Stimulated activated CD4-positive, alpha-beta T cell treated with anti-CD3 and anti-CD28 coated beads, Interleukin-1b, Interleukin-23, amount 100 ng/mL, for 4 hours (primary cell): ENCODE data around the gene TAS2R40.

Experiments used
- DNase-seq, 2 donors: peaks; one replicate each; pipeline ENCODE4 v3.0.0-alpha.2; 2020; ENCODE audit warnings: low read depth in 2 of 2

The TAS2R40 gene

DNA sequence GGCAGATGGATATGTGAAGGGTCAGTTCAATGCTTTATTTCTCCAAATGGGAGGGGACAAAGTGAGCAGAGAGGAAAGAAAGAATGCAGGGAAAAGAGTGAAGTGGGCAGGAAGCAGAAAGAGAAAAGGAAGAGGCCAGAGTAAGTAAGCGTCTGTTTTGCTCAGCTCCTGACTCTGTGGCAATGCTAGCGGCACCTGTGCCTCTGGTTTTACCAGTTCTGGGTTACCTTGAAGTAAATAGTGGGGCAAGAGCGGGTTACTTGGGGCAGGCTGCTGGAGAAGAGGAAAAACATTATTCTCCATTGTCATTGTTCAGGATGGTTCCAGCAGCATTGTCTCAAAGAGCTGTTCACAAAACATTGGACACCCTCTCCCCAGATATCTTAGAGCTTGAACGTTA lies 1.9 kb downstream of the TAS2R40 start:
- no peak for DNase-seq

DNA sequence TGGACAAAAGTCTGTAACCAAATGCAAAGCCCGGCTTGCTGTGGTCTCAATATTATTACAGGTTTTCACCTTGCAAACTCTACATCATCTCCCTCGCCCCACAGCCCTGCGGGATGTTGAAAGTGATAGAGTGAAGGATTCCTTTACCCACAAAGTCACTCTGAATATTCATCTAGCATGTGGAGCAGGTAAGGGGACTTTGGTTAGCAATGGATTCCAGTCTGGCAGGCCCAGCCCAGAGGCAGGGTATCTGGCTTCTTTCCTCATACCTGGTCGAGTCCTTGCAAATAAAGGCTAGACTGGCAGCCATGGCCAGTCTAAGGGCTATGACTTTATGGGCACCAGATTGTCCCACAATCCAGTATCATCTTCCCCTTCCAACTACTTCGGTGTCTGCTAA lies 3.2 kb downstream of the TAS2R40 start:
- DNase-seq = no peak

DNA sequence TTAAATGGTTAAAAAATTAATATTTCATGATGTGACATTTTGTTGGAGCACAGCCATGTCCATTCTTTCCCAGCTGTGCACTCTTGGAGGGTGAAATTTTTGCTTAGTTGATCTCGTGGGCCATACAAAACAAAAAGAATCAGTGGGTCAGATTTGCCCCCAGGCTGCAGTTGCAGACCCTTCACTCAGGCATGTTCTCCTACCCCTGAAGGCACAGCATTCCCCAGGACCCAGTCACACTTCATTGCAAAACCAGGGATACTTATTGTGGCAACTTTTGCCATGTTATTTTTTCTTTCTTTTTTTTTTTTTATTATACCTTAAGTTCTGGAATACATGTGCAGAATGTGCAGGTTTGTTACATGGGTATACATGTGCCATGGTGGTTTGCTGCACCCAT lies 6.0 kb downstream of the TAS2R40 start:
- DNase-seq = no peak

DNA sequence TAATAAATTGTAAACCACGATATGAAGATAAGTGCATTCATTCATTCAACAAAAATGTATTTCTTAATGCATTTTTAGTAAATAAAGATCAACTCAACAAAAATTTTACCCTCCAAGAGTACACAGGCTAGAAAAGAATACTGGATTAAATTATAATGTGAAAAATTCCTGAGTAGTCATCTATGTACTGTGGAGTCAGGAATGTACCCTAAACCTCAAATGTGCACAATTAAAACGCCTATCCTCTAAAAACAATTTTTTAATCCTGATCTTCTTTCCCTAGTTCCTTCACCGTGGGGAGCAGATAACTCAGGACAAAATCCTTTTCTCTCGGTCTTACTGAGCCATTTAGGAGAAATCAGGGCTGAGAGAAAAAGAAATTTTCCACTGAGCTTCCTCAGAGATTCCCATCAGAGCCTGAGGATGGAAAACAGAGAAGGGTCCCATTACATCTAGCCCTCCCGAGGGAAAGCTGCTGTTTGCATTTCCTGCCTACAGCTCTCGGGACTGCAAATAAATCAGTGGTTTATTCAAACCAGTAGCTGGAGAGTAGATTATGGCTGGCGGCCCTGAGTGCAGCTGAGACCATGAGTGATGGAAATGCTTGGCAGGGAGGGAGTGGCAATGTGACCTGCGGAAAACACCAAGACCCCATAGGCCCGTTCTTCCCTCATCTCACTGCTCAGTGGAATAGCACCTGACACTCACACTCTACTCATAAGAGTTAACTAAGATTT lies 7.4 kb downstream of the TAS2R40 start:
- no peak for DNase-seq

DNA sequence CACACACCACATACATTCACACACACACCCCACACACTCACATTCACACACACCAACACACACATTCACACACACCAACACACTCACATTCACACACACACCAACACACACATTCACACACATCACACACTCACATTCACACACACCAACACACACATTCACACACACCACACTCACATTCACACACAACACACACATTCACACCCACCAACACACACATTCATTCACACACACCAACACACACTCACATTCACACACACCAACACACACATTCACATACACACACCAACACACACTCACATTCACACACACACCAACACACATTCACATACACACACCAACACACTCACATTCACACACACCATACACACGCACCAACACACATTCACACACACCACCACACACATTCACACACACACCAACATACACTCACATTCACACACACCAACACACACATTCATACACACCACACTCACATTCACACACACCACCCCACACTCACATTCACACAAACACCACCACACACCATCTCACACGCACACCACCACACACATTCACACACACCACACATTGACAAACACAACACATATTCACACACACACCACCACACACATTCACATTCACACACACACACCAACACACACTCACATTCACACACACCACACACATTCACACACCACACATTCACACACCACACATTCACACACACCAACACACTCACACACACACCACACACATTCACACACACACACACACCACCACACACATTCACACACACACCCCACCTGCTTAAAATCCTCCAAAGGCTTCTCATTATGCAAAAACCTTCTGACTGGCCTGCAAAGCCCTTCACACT lies 9.0 kb downstream of the TAS2R40 start:
- DNase-seq = no peak

DNA sequence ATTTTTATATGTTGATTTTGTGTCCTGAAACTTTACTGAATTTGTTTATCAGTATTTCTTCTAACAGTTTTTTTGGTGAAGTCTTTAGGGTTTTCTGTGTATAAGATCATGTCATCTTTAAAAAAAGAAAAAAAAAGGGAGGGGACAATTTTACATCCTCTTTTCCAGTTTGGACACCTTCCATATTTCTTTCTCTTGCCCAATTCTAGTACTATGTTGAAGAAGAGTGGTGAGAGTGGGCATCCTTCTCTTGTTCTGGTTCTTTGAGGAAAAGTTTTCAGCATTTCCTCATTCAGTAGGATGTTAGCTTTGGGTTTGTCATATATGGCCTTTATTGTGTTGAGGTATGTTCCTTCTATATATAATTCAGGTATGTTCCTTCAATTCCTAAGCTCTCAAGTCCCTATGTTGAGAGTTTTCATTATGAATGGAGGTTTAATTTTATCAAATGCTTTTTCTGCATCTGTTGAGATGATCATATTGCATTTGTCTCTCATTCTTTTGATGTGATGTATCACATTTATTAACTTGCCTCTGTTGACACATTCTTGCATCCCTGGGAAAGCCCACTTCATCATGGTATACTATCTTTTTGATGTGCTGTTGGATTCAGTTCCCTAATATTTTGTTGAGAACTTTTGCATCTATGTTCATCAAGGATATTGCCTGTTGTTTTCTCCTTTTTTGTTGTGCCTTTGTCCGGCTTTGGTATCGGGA lies 12.1 kb downstream of the TAS2R40 start:
- DNase-seq = no peak

DNA sequence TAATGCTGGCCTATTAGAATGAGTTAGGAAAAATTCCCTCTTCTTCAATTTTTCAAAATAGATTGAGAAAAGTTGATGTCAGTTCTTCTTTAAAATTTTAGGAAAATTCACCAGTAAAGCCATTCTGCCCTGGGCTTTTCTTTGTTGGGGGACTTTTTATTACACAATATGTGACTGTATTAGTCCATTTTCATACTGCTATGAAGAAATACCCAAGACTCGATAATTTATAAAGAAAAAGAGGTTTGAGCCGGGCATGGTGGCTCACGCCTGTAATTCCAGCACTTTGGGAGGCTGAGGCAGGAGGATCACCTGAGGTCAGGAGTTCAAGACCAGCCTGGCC lies 12.7 kb downstream of the TAS2R40 start:
- no peak for DNase-seq

DNA sequence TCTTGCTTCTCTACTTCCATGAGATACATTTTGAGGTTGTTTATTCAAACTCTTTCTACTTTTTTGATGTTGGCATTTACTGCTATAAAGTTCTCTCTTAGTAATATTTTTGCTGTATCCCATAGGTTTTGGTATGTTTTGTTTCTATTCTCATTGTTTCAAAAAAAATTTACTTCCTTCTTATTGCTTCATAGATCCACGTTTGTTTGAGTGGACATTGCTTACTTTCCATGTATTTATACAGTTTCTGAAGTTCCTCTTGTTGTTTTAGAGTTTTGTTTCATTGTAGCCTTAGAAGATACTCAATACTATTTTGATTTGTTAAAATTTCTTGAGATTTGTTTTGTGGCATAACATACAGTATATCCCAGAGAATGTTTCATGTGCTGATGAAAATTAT lies 13.7 kb downstream of the TAS2R40 start:
- DNase-seq = no peak

DNA sequence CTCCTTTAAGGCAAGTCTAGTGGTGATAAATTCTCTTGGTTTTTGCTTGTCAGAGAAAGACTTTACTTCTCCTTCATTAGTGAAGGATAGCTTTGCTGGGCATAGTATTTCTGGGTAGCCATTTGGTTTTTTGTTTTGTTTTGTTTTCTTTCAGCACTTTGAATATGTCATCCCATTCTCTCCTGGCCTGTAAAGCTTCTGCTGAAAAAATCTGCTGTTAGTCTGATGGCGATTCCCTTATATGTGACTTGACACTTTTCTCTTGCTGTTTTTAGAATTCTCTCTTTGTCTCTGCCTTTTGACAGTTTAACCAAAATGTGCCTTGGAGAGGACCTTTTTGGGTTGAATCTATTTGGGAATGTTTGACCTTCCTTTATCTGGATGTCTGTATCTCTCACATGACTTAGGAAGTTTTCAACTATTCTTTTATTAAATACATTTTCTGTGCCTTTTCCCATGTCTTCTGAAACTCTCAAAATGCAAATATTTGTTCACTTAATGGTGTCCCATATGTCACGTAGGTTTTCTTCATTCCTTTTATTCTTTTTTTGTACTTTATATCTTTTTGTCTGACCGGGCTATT lies 14.7 kb downstream of the TAS2R40 start:
- no peak for DNase-seq

DNA sequence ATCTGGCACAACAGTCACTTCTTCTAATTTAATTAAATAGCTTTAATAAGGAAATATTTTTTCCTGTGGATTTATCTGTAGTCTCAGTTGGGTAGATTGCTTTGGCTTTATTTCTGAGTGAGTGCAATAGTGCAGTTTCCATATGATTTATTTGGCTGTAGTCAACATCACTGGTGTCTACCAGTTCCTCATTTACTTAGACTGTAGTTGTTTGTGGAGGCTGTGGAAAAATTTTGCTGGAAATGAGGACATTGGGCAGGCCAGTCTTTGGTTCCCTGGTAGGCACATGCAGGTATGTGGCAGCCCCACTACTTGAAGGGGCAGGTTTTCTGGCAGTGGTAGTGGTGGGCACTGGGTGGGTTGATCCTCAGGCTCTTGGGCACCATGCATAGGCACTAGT lies 15.5 kb downstream of the TAS2R40 start:
- DNase-seq = no peak

DNA sequence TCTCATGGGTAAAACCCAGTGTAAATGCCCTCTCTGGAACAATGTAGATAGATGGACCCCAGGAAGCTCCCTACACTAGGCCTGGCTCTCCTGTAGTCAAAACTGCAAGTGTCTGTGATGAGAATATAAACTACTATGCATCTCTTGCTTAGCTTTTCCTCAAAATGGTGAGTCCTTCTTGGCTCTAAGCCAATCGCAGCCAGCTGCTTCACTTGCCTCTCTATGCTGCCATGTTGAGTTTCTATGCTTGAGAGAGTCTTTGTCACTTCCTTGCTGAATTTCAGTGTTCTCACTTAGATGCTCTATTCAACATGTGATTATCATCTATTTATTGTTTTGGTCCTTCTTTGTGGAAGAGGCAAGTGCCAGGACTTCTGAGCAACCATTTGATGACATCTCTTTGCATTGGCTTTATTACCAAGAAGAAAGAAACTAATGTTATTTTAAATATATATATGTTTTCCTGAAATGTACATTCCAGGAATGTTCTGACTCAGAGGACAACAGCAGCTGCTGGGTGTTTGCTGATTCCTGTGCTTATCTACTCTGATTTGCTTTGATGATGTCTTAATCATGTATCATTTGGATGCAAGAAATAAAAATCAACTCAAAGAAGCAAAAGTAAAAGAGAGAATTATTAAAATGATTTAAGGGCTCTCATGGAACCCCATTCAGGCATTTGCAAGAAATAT lies 16.6 kb downstream of the TAS2R40 start:
- no peak for DNase-seq

DNA sequence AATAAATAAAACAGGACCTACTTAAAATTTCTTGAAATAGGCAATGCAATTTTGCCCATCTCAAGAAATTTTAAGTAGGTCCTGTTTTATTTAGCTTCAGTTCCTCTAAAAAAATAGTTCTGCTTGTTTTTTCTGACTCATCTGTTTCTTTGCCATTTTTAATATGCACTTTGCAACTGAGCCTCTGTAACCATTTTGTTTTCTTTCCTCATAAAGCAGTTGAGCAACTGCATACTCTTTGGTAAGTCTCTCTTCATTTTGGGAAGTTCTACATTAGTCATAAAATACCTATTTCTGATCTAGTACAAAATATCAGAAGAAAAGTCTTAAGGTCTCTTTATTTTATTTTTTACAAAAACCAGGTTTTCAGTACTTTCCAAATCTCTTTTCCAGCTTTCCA lies 18.0 kb downstream of the TAS2R40 start:
- DNase-seq = no peak

DNA sequence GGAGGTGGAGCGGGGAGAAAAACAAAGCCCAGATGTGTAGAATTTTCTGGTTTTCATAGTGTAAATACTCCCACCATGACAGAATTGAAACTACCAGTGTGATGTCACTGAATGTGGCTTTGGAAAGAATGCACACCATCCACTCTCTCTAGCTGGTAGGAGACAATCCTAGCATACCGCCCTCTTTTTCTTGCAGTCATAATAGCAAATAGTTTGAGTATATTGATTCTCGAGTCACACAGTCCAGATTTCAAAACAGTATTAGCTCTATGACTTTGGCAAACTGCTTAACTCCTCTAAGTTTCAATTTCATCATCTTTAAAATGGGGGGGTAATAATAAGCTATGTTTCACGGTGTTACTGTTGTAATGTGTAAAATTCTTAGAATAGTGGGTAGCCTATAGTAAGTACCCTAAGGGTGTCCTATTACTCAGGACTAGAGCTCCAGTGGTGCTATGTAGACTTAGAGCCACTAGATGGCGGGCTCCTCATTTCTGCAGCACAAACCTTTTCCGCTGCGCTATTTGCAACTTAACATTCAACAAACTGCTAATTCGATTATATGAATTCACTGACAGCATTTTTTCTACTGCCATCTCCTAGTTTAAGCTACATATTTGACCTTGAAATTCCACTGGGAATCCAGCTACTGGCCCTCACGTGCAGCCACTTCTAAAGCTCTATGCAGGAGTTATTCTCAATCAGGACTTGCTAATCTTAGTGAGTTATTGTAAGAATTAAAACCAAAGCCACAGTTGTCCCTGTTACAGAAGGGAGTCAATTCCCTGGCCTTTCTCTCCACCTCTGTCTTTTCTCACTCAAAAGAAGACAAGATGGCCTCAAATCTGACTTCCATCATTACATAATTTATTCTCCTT lies 18.7 kb downstream of the TAS2R40 start:
- peak; percentile 41 to 67 for DNase-seq

DNA sequence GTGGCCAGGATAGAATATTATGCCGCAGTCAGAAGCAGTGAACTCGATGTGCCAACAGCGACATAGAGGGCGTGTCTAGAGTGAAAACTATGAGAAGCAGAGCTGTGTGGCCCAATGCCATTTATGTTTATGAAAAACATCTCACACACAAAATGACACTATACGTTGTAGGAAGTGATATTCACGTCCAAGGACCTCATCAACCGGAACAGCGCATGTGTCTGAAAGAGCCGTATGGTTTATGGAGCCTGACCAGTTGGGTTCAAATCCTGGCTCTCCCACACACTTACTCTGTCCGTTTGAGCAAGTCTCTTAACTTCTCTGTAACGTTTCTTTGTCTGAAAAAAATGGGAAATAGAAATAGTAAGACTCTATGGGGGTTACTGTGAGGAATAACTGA lies 20.5 kb downstream of the TAS2R40 start:
- no peak for DNase-seq

DNA sequence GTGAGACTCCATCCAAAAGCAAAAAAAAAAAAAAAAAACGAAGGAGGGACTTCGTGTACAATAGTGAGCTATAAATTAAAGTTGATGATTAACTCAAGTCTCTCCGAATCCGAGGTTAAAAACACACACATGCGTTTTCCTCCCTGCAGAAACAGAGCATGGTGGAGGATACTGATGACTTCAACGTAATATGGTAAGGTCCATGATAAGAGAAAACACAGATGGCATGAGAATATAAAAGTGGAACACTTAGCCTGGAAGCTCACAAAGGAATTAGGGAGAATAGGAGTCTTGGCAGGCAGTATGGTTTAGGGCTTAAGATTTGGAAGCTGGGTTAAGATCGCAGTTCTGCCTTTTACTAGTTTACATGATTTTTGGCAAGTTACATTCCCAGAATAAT lies 21.3 kb downstream of the TAS2R40 start:
- DNase-seq = no peak

DNA sequence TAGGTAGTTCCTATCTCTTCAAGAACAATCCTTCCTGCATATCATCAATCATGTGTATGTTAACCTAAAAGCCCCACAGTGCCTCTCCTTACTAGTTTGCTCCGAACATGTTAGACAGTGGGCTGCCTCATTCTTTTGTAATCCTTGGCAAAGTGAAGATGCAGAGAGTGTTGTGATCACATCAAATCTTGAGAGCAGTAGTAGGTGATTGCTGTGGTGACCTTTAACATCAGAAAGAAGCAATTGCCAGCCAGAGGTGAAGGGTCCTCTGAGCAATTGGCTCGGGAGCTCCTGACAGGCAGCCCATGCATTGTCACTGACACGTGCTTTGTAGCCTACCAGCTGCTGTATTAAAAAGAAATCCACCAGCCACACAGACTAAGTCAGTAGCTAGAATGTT lies 21.8 kb downstream of the TAS2R40 start:
- DNase-seq = no peak

DNA sequence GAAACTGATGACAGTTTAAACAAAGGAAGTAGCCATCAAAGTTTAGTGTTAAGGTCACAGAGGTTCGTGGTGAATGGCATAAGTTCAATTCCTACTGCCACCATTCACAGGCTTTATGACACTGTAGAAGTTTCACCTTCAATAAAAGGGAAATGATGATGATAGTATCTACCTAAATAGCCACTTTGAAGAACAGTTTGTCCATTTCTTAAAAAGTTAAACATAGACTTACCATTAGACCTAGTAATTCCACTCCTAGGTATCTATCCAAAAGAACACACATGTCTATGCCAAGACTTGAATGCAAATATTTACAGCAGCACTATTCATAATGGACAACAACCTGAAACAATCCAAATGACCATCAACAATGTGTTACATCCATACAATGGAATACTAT lies 22.5 kb downstream of the TAS2R40 start:
- no peak for DNase-seq

DNA sequence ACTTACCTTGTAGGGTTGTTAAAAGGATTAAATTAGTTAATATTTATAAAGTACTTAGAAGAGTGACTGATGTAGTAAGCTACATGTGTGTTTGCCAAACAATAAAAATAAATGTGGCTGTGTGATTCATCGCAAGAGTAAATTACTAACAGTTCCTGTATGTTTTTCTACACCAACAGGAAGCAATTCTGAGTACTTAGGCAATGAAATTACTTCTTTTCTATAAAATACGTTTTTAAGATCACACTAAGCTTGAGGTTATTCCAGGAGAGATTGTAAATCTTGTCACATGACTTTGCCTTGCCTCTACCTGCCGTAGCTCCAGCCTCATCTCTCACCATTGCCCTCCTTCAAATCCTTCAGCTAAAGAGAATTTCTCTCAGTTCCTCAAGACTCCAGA lies 23.3 kb downstream of the TAS2R40 start:
- DNase-seq = no peak

DNA sequence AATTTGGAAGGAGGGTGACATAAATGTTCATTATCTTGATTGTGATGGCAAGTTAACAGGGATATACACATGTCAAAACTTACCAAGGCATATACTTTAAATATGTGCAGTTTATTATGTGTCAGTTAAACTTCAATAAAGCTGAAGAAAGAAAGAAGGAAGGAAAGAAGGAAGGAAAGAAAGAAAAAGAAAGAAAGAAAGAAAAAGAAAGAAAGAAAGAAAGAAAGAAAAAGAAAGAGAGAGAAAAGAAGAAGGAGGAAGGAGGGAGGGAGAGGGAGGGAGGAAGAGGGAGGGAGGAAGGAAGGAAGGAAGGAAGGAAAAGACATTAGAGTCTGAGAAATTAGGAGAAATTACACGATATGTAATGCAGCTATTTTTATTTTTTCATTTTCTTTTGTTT lies 25.5 kb downstream of the TAS2R40 start:
- DNase-seq = no peak

DNA sequence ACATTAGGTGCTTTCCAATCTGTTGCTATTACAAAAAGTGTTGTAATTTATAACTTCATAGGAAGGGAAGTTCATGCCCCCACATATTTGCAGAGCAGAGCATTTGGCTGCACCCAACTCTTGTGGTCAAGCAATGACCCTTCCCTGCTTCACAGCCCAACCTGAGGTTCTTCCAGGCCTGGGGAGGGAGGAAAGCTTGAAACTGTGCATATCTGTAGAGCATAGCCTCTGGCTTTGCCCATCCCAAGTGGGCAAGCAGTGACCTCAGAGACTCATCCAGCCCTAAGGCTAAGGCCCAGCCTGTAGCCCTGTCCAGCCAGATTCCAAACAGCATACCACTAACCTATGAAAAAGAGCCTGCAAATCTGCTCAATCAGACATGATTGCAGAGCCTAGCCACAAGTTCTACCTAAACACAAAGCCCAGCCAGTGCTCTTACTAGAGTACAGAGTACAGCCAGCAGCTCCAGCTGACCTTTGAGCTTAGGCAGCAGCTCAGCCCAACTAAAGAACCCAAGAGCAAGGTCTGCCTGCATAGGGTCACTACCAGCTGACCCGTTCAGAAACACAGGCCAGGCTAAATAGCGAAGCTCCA lies 27.0 kb downstream of the TAS2R40 start:
- no peak for DNase-seq
